Loucy (cell line): Measurements from ENCODE around the gene CENPP.

Experiments
- H2AFZ ChIP-seq: fragments of 200-600 bp; sonication (generic); 2 replicates; pipeline ENCODE4 v1.6.0; 2016; ENCODE audit warnings: antibody characterized with exemption, mild to moderate bottlenecking, low read length, moderate library complexity
- H3F3A ChIP-seq: fragments of 200-600 bp; 2 replicates; pipeline ENCODE4 v1.6.0; 2016; ENCODE audit warnings: antibody characterized with exemption, low read depth, mild to moderate bottlenecking
- H3K27me3 ChIP-seq: fragments of 200-600 bp; sonication (generic); 2 replicates; pipeline ENCODE4 v1.6.1; 2014; ENCODE audit warnings: low read length, mild to moderate bottlenecking; ENCODE audit not compliant: insufficient read depth, poor library complexity, severe bottlenecking
- H3K36me3 ChIP-seq: fragments of 200-600 bp; sonication (generic); 2 replicates; pipeline ENCODE4 v1.6.1; 2016; ENCODE audit warnings: low read length; ENCODE audit not compliant: insufficient read depth
- H3K4me1 ChIP-seq: fragments of 200-600 bp; sonication (generic); 2 replicates; pipeline ENCODE4 v1.5.1; 2014; ENCODE audit warnings: low read length, mild to moderate bottlenecking; ENCODE audit not compliant: insufficient read depth, poor library complexity, severe bottlenecking
- H3K4me2 ChIP-seq: fragments of 200-600 bp; sonication (generic); 2 replicates; pipeline ENCODE4 v1.6.0; 2014; ENCODE audit warnings: antibody characterized with exemption, low read length, low read depth, mild to moderate bottlenecking; ENCODE audit not compliant: poor library complexity, severe bottlenecking
- H3K4me3 ChIP-seq: fragments of 200-600 bp; sonication (generic); 2 replicates; pipeline ENCODE4 v1.5.1; 2014; ENCODE audit warnings: low read length, mild to moderate bottlenecking, mixed read lengths; ENCODE audit not compliant: poor library complexity, severe bottlenecking
- H3K79me2 ChIP-seq: fragments of 200-600 bp; sonication (generic); 2 replicates; pipeline ENCODE4 v1.6.1; 2014; ENCODE audit warnings: low read length; ENCODE audit not compliant: insufficient read depth
- H3K9ac ChIP-seq: fragments of 200-600 bp; sonication (generic); 2 replicates; pipeline ENCODE4 v1.6.0; 2014; ENCODE audit warnings: mild to moderate bottlenecking, low read depth, low read length, moderate library complexity; ENCODE audit not compliant: poor library complexity, severe bottlenecking
- H3K9me2 ChIP-seq: fragments of 200-600 bp; sonication (generic); replicated peaks from 2 replicates; pipeline ENCODE4 v1.6.1; 2016; ENCODE audit warnings: low read depth, low read length, mixed read lengths
- H3K9me3 ChIP-seq: fragments of 200-600 bp; sonication (generic); 2 replicates; pipeline ENCODE4 v1.6.1; 2014; ENCODE audit warnings: mild to moderate bottlenecking, antibody characterized with exemption, low read length, low read depth; ENCODE audit not compliant: insufficient read depth
- H4K20me1 ChIP-seq: fragments of 200-600 bp; sonication (generic); 2 replicates; pipeline ENCODE4 v1.6.0; 2014; ENCODE audit warnings: antibody characterized with exemption, low read length, mild to moderate bottlenecking; ENCODE audit not compliant: insufficient read depth, poor library complexity, severe bottlenecking
- CTCF ChIP-seq: fragments of 200-600 bp; sonication (generic); conservative IDR thresholded peaks from 2 replicates; pipeline ENCODE4 v1.5.1; 2014; ENCODE audit warnings: mild to moderate bottlenecking, antibody characterized with exemption, low read length
- EZH2phosphoT487 ChIP-seq: fragments of 200-600 bp; IDR thresholded peaks from 2 replicates; pipeline ENCODE4 v1.6.1; 2018; ENCODE audit warnings: antibody characterized with exemption, mild to moderate bottlenecking, moderate library complexity, borderline replicate concordance

CENPP gene

GRCh38 chr9:92655896-92656536, 330.3 kb downstream of the CENPP start:
- Histone ChIP-seq H2AFZ (no peak overlapping the region), H3K4me2 (no peak overlapping the region), H3K9me2 (no peaks in the 10 kb centered on the region), H3K9me3 (no peaks in the 10 kb centered on the region), H3K4me3 (no peak overlapping the region), H3F3A (no peaks in the 10 kb centered on the region), H3K27me3 (no peaks in the 10 kb centered on the region), H3K4me1 (no peaks in the 10 kb centered on the region), H3K79me2 (peaks cover 26% of the 10 kb centered on the region; the same call in 1 of the 2 replicates), H4K20me1 (peaks cover 5% of the 10 kb centered on the region), H3K9ac (no peak overlapping the region), H3K36me3 (peaks cover 53% of the 10 kb centered on the region; the same call in 1 of the 2 replicates)
- TF ChIP-seq EZH2phosphoT487 (no peak), CTCF (no peak)

GRCh38 chr9:92656537-92656925, 330.8 kb downstream of the CENPP start:
- H3K79me2 ChIP-seq: peaks cover 31% of the 10 kb centered on the region; the same call in 1 of the 2 replicates
- no peak overlapping the region for H3K4me3 ChIP-seq
- no peaks in the 10 kb centered on the region for H3F3A ChIP-seq
- peaks cover 3% of the 10 kb centered on the region for H3K4me1 ChIP-seq
- no peak overlapping the region for H3K4me2 ChIP-seq
- peaks cover 47% of the 10 kb centered on the region; the same call in 1 of the 2 replicates for H3K36me3 ChIP-seq
- H3K9ac ChIP-seq: no peak overlapping the region
- TF ChIP-seq EZH2phosphoT487: no peak
- no peak for TF ChIP-seq CTCF
- H3K9me2 ChIP-seq: no peaks in the 10 kb centered on the region
- no peak overlapping the region for H2AFZ ChIP-seq
- no peaks in the 10 kb centered on the region for H3K9me3 ChIP-seq
- H4K20me1 ChIP-seq: peaks cover 5% of the 10 kb centered on the region
- no peaks in the 10 kb centered on the region for H3K27me3 ChIP-seq

GRCh38 chr9:92657296-92658094, 331.7 kb downstream of the CENPP start:
- TF ChIP-seq CTCF (no peak; the same call in 1 of the 2 replicates), EZH2phosphoT487 (no peak)
- H4K20me1 ChIP-seq: peaks cover 5% of the 10 kb centered on the region
- H3K9ac ChIP-seq: no peak overlapping the region
- H3K4me3 ChIP-seq: no peak overlapping the region
- H3K79me2 ChIP-seq: peaks cover 40% of the 10 kb centered on the region; the same call in 1 of the 2 replicates
- no peak overlapping the region for H3K4me2 ChIP-seq
- no peaks in the 10 kb centered on the region for H3K9me3 ChIP-seq
- no peaks in the 10 kb centered on the region for H3F3A ChIP-seq
- H3K4me1 ChIP-seq: peaks cover 8% of the 10 kb centered on the region
- H3K27me3 ChIP-seq: no peaks in the 10 kb centered on the region
- H3K36me3 ChIP-seq: peaks cover 43% of the 10 kb centered on the region; the same call in 1 of the 2 replicates
- H2AFZ ChIP-seq: no peak overlapping the region
- H3K9me2 ChIP-seq: no peaks in the 10 kb centered on the region
